Fibroblast of lung (primary cell): ENCODE data around the gene TMED8. TPM values are rescaled to one million over a fixed set of nuclear protein-coding genes. Genes with fewer than 3 reads are reported as not detected.

Source experiments
- DNase-seq, 2 donors: peaks; one replicate each; pipeline versions ENCODE4 v3.0.0 to v3.0.0-alpha.2; 2010; ENCODE audit warnings: low read depth in 2 of 2
- H2AFZ ChIP-seq: 2 replicates; pipeline ENCODE4 v1.5.1; 2012; ENCODE audit warnings: low read length, control low read depth, inconsistent platforms
- H3K27ac ChIP-seq: 2 replicates; pipeline ENCODE4 v1.5.1; 2011; ENCODE audit warnings: low read length, control low read depth; ENCODE audit not compliant: insufficient read depth
- H3K27me3 ChIP-seq: 2 replicates; pipeline ENCODE4 v1.5.1; 2011; ENCODE audit warnings: mild to moderate bottlenecking, low read length; ENCODE audit not compliant: control insufficient read depth, insufficient read depth
- H3K36me3 ChIP-seq: 2 replicates; pipeline ENCODE4 v1.5.1; 2011; ENCODE audit warnings: low read length; ENCODE audit not compliant: control insufficient read depth, insufficient read depth
- H3K4me1 ChIP-seq: 2 replicates; pipeline ENCODE4 v1.5.1; 2011; ENCODE audit warnings: low read length; ENCODE audit not compliant: control insufficient read depth, insufficient read depth; ENCODE audit errors: extremely low read depth
- H3K4me2 ChIP-seq: 2 replicates; pipeline ENCODE4 v1.5.1; 2011; ENCODE audit warnings: low read length, control low read depth; ENCODE audit not compliant: insufficient read depth; ENCODE audit errors: extremely low read depth
- H3K4me3 ChIP-seq, 4 experiments: fragments of 200-600 bp in 1 of 4; sonication (generic) in 1 of 4; replicated peaks in 1 of 4; 2 replicates each; pipeline ENCODE4 v1.5.1; 2011 to 2016; ENCODE audit warnings: low read length in 4 of 4, low read depth in 3 of 4, mild to moderate bottlenecking in 3 of 4, control low read depth in 2 of 4, inconsistent platforms in 1 of 4, mixed read lengths in 1 of 4; ENCODE audit not compliant: insufficient read depth in 1 of 4; ENCODE audit errors: control extremely low read depth in 1 of 4
- H3K79me2 ChIP-seq: 2 replicates; pipeline ENCODE4 v1.5.1; 2012; ENCODE audit warnings: mild to moderate bottlenecking, low read length, inconsistent platforms; ENCODE audit not compliant: control insufficient read depth, insufficient read depth
- H3K9ac ChIP-seq: 2 replicates; pipeline ENCODE4 v1.5.1; 2011; ENCODE audit warnings: mild to moderate bottlenecking, low read length, control low read depth; ENCODE audit not compliant: insufficient read depth
- H3K9me3 ChIP-seq: 2 replicates; pipeline ENCODE4 v1.5.1; 2012; ENCODE audit warnings: low read depth, low read length; ENCODE audit not compliant: control insufficient read depth, insufficient read depth
- H4K20me1 ChIP-seq: 2 replicates; pipeline ENCODE4 v1.5.1; 2011; ENCODE audit warnings: low read length; ENCODE audit not compliant: control insufficient read depth, insufficient read depth; ENCODE audit errors: extremely low read depth
- EZH2 ChIP-seq: IDR thresholded peaks from 2 replicates; pipeline ENCODE4 v1.5.1; 2012; ENCODE audit warnings: low read length, control low read depth, mild to moderate bottlenecking; ENCODE audit errors: missing control alignments
- polyA plus RNA-seq, 2 donors: library from polyadenylated mRNA; depleted of rRNA in 1 of 2; stranded (reverse) in 1 of 2; unstranded in 1 of 2; fragments of >200 nt; gene quantifications; 2 replicates each; pipeline ENCODE4 v1.2.1, GENCODE V29; 2011 to 2012; ENCODE audit warnings: missing spikeins in 1 of 2
- total RNA-seq: library from RNA; depleted of rRNA; stranded (reverse); fragments of >200 nt; gene quantifications from 2 replicates; pipeline ENCODE4 v1.2.1, GENCODE V29; 2014
- TF ChIP-seq, protein P1 (sequence below), 2 donors: IDR thresholded peaks in 1 of 2; conservative IDR thresholded peaks in 1 of 2; 1 replicate in 1 of 2; 2 replicates in 1 of 2; pipeline ENCODE4 v1.5.1; 2011 to 2012; ENCODE audit warnings: low read length in 2 of 2, control low read depth in 1 of 2, inconsistent platforms in 1 of 2, low read depth in 1 of 2, mild to moderate bottlenecking in 1 of 2

The TMED8 gene
- total and polyA plus RNA-seq, 2 donors (not counting 1 experiment from before 2014, with no cell fraction given): 7.0 to 7.4 TPM

- Histone ChIP-seq H2AFZ (no peak overlapping the region), H3K4me2 (no peak overlapping the region), H3K9ac (no peak overlapping the region), H3K36me3 (no peaks in the 10 kb centered on the region), H3K27ac (no peak overlapping the region), H3K9me3 (no peaks in the 10 kb centered on the region), H3K27me3 (no peaks in the 10 kb centered on the region), H3K79me2 (peaks cover 5% of the 10 kb centered on the region), H3K4me1 (no peaks in the 10 kb centered on the region), H4K20me1 (no peaks in the 10 kb centered on the region), H3K4me3 (no peak overlapping the region)
- TF ChIP-seq, protein P1, sequence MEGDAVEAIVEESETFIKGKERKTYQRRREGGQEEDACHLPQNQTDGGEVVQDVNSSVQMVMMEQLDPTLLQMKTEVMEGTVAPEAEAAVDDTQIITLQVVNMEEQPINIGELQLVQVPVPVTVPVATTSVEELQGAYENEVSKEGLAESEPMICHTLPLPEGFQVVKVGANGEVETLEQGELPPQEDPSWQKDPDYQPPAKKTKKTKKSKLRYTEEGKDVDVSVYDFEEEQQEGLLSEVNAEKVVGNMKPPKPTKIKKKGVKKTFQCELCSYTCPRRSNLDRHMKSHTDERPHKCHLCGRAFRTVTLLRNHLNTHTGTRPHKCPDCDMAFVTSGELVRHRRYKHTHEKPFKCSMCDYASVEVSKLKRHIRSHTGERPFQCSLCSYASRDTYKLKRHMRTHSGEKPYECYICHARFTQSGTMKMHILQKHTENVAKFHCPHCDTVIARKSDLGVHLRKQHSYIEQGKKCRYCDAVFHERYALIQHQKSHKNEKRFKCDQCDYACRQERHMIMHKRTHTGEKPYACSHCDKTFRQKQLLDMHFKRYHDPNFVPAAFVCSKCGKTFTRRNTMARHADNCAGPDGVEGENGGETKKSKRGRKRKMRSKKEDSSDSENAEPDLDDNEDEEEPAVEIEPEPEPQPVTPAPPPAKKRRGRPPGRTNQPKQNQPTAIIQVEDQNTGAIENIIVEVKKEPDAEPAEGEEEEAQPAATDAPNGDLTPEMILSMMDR (conservative IDR thresholded peaks at IDR 0.05 in 1 of 2, IDR thresholded peaks at IDR 0.05 in 1 of 2; ENCODE audit: low read depth in 1 of 2, low read length in 2 of 2): no peak
- TF ChIP-seq EZH2: no peak
- no peak for DNase-seq
Measured at GRCh38 chr14:77323571-77323970, 53.3 kb downstream of the TMED8 start.

DNA sequence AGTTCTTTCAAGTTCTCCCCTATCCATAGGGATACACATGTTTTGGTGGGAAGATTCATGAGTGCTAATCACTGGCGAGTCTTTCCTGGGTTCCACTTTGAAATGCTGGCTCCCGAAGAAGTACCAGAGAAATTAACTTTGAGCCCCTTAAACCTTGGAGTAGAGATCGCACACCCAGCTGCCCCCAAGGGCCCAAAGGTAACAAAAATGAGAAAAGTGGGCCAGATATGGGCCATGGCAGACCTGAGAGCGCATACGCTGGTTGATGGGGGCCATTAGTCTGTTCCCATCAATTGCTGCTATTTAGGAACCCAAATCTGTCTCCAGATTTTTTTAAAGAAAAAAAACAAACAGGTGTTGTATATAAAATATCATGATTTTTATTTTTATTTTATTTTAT is 53.9 kb downstream of the TMED8 start:
- no peak overlapping the region for H3K4me3 ChIP-seq
- H3K9me3 ChIP-seq: no peaks in the 10 kb centered on the region
- H4K20me1 ChIP-seq: no peaks in the 10 kb centered on the region
- H2AFZ ChIP-seq: no peak overlapping the region
- H3K79me2 ChIP-seq: peaks cover 5% of the 10 kb centered on the region
- no peak overlapping the region for H3K27ac ChIP-seq
- H3K4me1 ChIP-seq: no peaks in the 10 kb centered on the region
- H3K4me2 ChIP-seq: no peak overlapping the region
- no peaks in the 10 kb centered on the region for H3K36me3 ChIP-seq
- TF ChIP-seq, protein P1 (conservative IDR thresholded peaks at IDR 0.05 in 1 of 2, IDR thresholded peaks at IDR 0.05 in 1 of 2; ENCODE audit: low read depth in 1 of 2, low read length in 2 of 2): no peak
- TF ChIP-seq EZH2: no peak
- no peak overlapping the region for H3K9ac ChIP-seq
- DNase-seq: no peak
- H3K27me3 ChIP-seq: no peaks in the 10 kb centered on the region

DNA sequence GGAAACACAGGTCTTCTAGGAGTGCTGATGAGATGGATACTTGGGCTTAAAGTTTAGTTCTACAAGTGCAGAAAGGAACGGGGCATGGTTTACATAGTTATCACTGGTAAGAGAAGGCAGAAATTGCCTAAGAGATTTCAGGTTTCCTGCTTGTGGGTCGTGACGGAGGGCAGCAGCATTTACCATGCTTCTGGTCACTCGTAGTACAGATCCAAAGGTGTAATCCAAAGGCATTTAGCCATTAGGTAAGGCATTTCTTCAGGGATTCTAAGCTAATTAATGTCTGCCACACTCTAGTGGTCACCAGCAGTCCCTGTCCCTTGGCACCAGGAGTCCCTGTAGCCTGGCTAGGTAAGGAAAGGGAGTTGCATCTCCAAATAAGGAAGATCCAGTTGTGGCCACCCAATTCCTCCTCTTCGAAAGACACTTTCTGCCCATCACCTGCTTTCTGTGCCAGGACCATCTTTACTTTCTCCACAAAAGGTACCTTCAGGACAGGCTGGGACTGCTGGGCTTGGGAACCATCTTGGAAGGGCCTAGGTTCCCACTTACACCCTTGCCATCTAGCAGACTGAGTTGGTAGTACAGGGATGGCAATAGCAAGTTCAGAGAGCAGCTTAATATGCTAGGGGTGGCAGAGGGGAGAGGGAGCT is 54.5 kb downstream of the TMED8 start:
- Histone ChIP-seq H3K27me3 (no peaks in the 10 kb centered on the region), H3K4me1 (no peaks in the 10 kb centered on the region), H3K9me3 (no peaks in the 10 kb centered on the region), H2AFZ (peak overlapping the region; percentile 77), H3K36me3 (no peaks in the 10 kb centered on the region), H3K79me2 (peaks cover 5% of the 10 kb centered on the region), H3K9ac (no peak overlapping the region), H3K4me3 (peak overlapping the region; percentile 61 to 99 (median 80)), H3K4me2 (peak overlapping the region; percentile 88), H3K27ac (no peak overlapping the region), H4K20me1 (no peaks in the 10 kb centered on the region)
- DNase-seq: no peak
- TF ChIP-seq, protein P1 (conservative IDR thresholded peaks at IDR 0.05 in 1 of 2, IDR thresholded peaks at IDR 0.05 in 1 of 2; ENCODE audit: low read depth in 1 of 2, low read length in 2 of 2): no peak
- TF ChIP-seq EZH2: no peak
